H4 (cell line): ENCODE data around the gene RPS28. TPM values are rescaled to one million over a fixed set of nuclear protein-coding genes. Genes with fewer than 3 reads are reported as not detected.
A peak's percentile ranks its signal among the peaks of the same experiment; 100 is the strongest.
"Not testable (repeated sequence)": the region's sequence is repeated elsewhere in the genome, so short reads cannot be mapped to it uniquely, and the experiment has no call there.

Experiments used
- DNase-seq: peaks from one replicate; pipeline ENCODE4 v3.0.0-alpha.2; 2015; ENCODE audit warnings: low spot score
- total RNA-seq: library from RNA; depleted of rRNA; stranded (reverse); fragments of >200 nt; shearing (Covaris generic); gene quantifications from 2 replicates; pipeline ENCODE4 v1.2.3, GENCODE V29; 2014; rRNA removed

RPS28 gene
- total RNA-seq: 318 and 344 TPM in 2 replicates

GRCh38 chr19:8321067-8321985, at the start of gene RPS28, which contains the start of gene NDUFA7:
RPS28 (plus strand) TSS chr19:8321496; CDS start chr19:8321531, 35 bp downstream.
NDUFA7 (minus strand) TSS chr19:8321375; CDS start chr19:8321358, 17 bp downstream.
- peak; percentile 97 for DNase-seq

GRCh38 chr19:8276508-8276907, 44.8 kb upstream of the RPS28 start:
- DNase-seq: not testable (repeated sequence)

- not testable (repeated sequence) for DNase-seq
Observed at GRCh38 chr19:8291337-8291736, 30.0 kb upstream of the RPS28 start.

GRCh38 chr19:8302357-8302691, 19.0 kb upstream of the RPS28 start:
- no peak for DNase-seq

GRCh38 chr19:8302734-8303133, 18.6 kb upstream of the RPS28 start:
- DNase-seq: no peak

GRCh38 chr19:8304841-8305621, 16.3 kb upstream of the RPS28 start:
- no peak for DNase-seq

GRCh38 chr19:8305798-8306197, 15.5 kb upstream of the RPS28 start:
- DNase-seq: no peak

- no peak for DNase-seq
Observed at GRCh38 chr19:8306235-8307054, 14.9 kb upstream of the RPS28 start.

GRCh38 chr19:8307400-8307964, 13.8 kb upstream of the RPS28 start:
- DNase-seq: no peak

GRCh38 chr19:8307965-8308866, 13.1 kb upstream of the RPS28 start, which contains the start of gene CD320:
CD320 (minus strand) TSS chr19:8308358; CDS start chr19:8308290, 68 bp downstream.
- peak; percentile 87 for DNase-seq

- DNase-seq: no peak
Observed at GRCh38 chr19:8308891-8309291, 12.4 kb upstream of the RPS28 start.

GRCh38 chr19:8310342-8311055, 10.8 kb upstream of the RPS28 start:
- DNase-seq: no peak

- no peak for DNase-seq
Observed at GRCh38 chr19:8311461-8312260, 9.6 kb upstream of the RPS28 start.

- DNase-seq: not testable (repeated sequence)
Observed at GRCh38 chr19:8314981-8315640, 6.2 kb upstream of the RPS28 start.

- no peak for DNase-seq
Observed at GRCh38 chr19:8316351-8317125, 4.8 kb upstream of the RPS28 start.

GRCh38 chr19:8318835-8319234, 2.5 kb upstream of the RPS28 start:
- not testable (repeated sequence) for DNase-seq

GRCh38 chr19:8319807-8320520, 1.3 kb upstream of the RPS28 start:
- no peak for DNase-seq
